Mesendoderm (in vitro differentiated cells): Measurements from ENCODE around the gene ST8SIA6.
"Not testable (repeated sequence)": the region's sequence is repeated elsewhere in the genome, so short reads cannot be mapped to it uniquely, and the experiment has no call there.

Source experiments
- DNase-seq: peaks from one replicate; pipeline ENCODE4 v3.0.0; 2013
- H2AK5ac ChIP-seq: 2 replicates; pipeline ENCODE4 v1.6.1; 2013; ENCODE audit warnings: low read length, inconsistent platforms
- H2BK120ac ChIP-seq: 2 replicates; pipeline ENCODE4 v1.6.1; 2013; ENCODE audit warnings: low read depth, mild to moderate bottlenecking, low read length, moderate library complexity, mixed read lengths
- H2BK15ac ChIP-seq: replicated peaks from 2 replicates; pipeline ENCODE4 v1.6.1; 2013; ENCODE audit warnings: low read depth, mild to moderate bottlenecking, moderate library complexity
- H2BK5ac ChIP-seq: 2 replicates; pipeline ENCODE4 v1.6.1; 2013; ENCODE audit warnings: low read length, inconsistent platforms
- H3K18ac ChIP-seq: 2 replicates; pipeline ENCODE4 v1.6.1; 2013; ENCODE audit warnings: mild to moderate bottlenecking, low read length, mixed read lengths
- H3K23ac ChIP-seq: one replicate; pipeline ENCODE4 v1.6.1; 2013; ENCODE audit warnings: low read length
- H3K27ac ChIP-seq: 2 replicates; pipeline ENCODE4 v1.5.1; 2013; ENCODE audit warnings: low read depth, mild to moderate bottlenecking, inconsistent platforms, low read length, moderate library complexity
- H3K27me3 ChIP-seq: 2 replicates; pipeline ENCODE4 v1.6.1; 2013; ENCODE audit warnings: low read length, control low read depth, mild to moderate bottlenecking, inconsistent platforms; ENCODE audit not compliant: insufficient read depth, poor library complexity
- H3K36me3 ChIP-seq: 2 replicates; pipeline ENCODE4 v1.6.1; 2013; ENCODE audit warnings: low read length, inconsistent platforms; ENCODE audit not compliant: control insufficient read depth, insufficient read depth
- H3K4ac ChIP-seq: one replicate; pipeline ENCODE4 v1.6.1; 2013; ENCODE audit warnings: low read depth, mild to moderate bottlenecking, low read length, moderate library complexity
- H3K4me1 ChIP-seq: 2 replicates; pipeline ENCODE4 v1.6.1; 2013; ENCODE audit warnings: low read depth, low read length, inconsistent platforms; ENCODE audit not compliant: control insufficient read depth
- H3K4me2 ChIP-seq: 2 replicates; pipeline ENCODE4 v1.6.1; 2013; ENCODE audit warnings: low read length
- H3K4me3 ChIP-seq: 2 replicates; pipeline ENCODE4 v1.5.1; 2013; ENCODE audit warnings: mild to moderate bottlenecking, low read length
- H3K56ac ChIP-seq: one replicate; pipeline ENCODE4 v1.6.1; 2013; ENCODE audit warnings: low read length
- H3K79me1 ChIP-seq: 2 replicates; pipeline ENCODE4 v1.6.1; 2013; ENCODE audit warnings: low read length, inconsistent platforms
- H3K79me2 ChIP-seq: 2 replicates; pipeline ENCODE4 v1.6.1; 2013; ENCODE audit warnings: mild to moderate bottlenecking, low read length; ENCODE audit not compliant: control insufficient read depth, insufficient read depth
- H3K9ac ChIP-seq: 2 replicates; pipeline ENCODE4 v1.6.1; 2013; ENCODE audit warnings: low read length, inconsistent platforms
- H4K5ac ChIP-seq: one replicate; pipeline ENCODE4 v1.6.1; 2013; ENCODE audit warnings: low read length
- H4K8ac ChIP-seq: one replicate; pipeline ENCODE4 v1.6.1; 2013; ENCODE audit warnings: low read depth, mild to moderate bottlenecking, control low read depth, low read length, moderate library complexity
- WGBS: extraction: QIAGEN DNeasy Blood & Tissue Kit; methylation state at CpG from one replicate; pipeline ENCODE4 v1.1.7; 2013; ENCODE audit warnings: low lambda C conversion rate, missing lambda C conversion rate; ENCODE audit not compliant: insufficient coverage; ENCODE audit errors: extremely low coverage; 5-methylcytosine and 5-hydroxymethylcytosine counted together

Gene ST8SIA6

GRCh38 chr10:17335065-17335464 lies 119.3 kb downstream of the ST8SIA6 start:
- Histone ChIP-seq H2BK15ac (no peak overlapping the region), H3K36me3 (no peaks in the 10 kb centered on the region), H4K8ac (no peak overlapping the region), H3K79me2 (no peaks in the 10 kb centered on the region), H2BK5ac (no peak overlapping the region), H4K5ac (no peak overlapping the region), H3K23ac (no peak overlapping the region), H2AK5ac (no peak overlapping the region), H3K27me3 (no peaks in the 10 kb centered on the region), H2BK120ac (no peak overlapping the region), H3K56ac (no peak overlapping the region), H3K4ac (no peak overlapping the region), H3K27ac (no peak overlapping the region), H3K4me1 (no peaks in the 10 kb centered on the region), H3K9ac (no peak overlapping the region), H3K18ac (no peak overlapping the region), H3K4me2 (no peak overlapping the region), H3K79me1 (no peaks in the 10 kb centered on the region), H3K4me3 (no peak overlapping the region)
- no peak for DNase-seq
- no CpG with 5 or more reads among the region's 2 CpGs for WGBS

- H3K4ac ChIP-seq, result no peak overlapping the region
- H2BK15ac ChIP-seq, result no peak overlapping the region
- no peaks in the 10 kb centered on the region for H3K36me3 ChIP-seq
- no peak overlapping the region for H2BK5ac ChIP-seq
- H2BK120ac ChIP-seq, result no peak overlapping the region
- no peak overlapping the region for H3K27ac ChIP-seq
- no peak overlapping the region for H4K5ac ChIP-seq
- no peaks in the 10 kb centered on the region for H3K79me2 ChIP-seq
- no peaks in the 10 kb centered on the region for H3K27me3 ChIP-seq
- no peak overlapping the region for H4K8ac ChIP-seq
- H3K23ac ChIP-seq, result no peak overlapping the region
- H3K9ac ChIP-seq, result no peak overlapping the region
- H3K4me2 ChIP-seq, result no peak overlapping the region
- no CpG with 5 or more reads among the region's 2 CpGs for WGBS
- H2AK5ac ChIP-seq, result no peak overlapping the region
- H3K4me3 ChIP-seq, result no peak overlapping the region
- no peaks in the 10 kb centered on the region for H3K4me1 ChIP-seq
- H3K18ac ChIP-seq, result no peak overlapping the region
- no peak for DNase-seq
- H3K79me1 ChIP-seq, result no peaks in the 10 kb centered on the region
- no peak overlapping the region for H3K56ac ChIP-seq
Measured at GRCh38 chr10:17330501-17330900, 123.9 kb downstream of the ST8SIA6 start.

- Histone ChIP-seq H3K36me3 (no peaks in the 10 kb centered on the region), H3K4me1 (no peaks in the 10 kb centered on the region), H4K8ac (no peak overlapping the region), H3K23ac (no peak overlapping the region), H2BK15ac (no peak overlapping the region), H2BK5ac (no peak overlapping the region), H3K27me3 (no peaks in the 10 kb centered on the region), H3K18ac (no peak overlapping the region), H3K9ac (no peak overlapping the region), H3K27ac (no peak overlapping the region), H3K4me3 (no peak overlapping the region), H3K56ac (no peak overlapping the region), H2AK5ac (no peak overlapping the region), H3K79me1 (no peaks in the 10 kb centered on the region), H3K4me2 (no peak overlapping the region), H4K5ac (no peak overlapping the region), H3K79me2 (no peaks in the 10 kb centered on the region), H3K4ac (no peak overlapping the region), H2BK120ac (no peak overlapping the region)
- no CpG with 5 or more reads among the region's 4 CpGs for WGBS
- no peak for DNase-seq
Measured at GRCh38 chr10:17326377-17326776, 128.0 kb downstream of the ST8SIA6 start.

- WGBS, result 100% methylated on average over 1 of the region's 3 CpGs
Measured at GRCh38 chr10:17321957-17322356, 132.4 kb downstream of the ST8SIA6 start.

GRCh38 chr10:17316488-17317170 lies 137.8 kb downstream of the ST8SIA6 start:
- Histone ChIP-seq H2BK15ac (no peak overlapping the region), H3K4me1 (no peaks in the 10 kb centered on the region), H3K27me3 (no peaks in the 10 kb centered on the region), H3K18ac (no peak overlapping the region), H4K5ac (no peak overlapping the region), H3K56ac (no peak overlapping the region), H2BK120ac (no peak overlapping the region), H3K27ac (no peak overlapping the region), H3K23ac (no peak overlapping the region), H3K36me3 (no peaks in the 10 kb centered on the region), H3K79me2 (no peaks in the 10 kb centered on the region), H4K8ac (no peak overlapping the region), H2BK5ac (no peak overlapping the region), H3K9ac (no peak overlapping the region), H3K79me1 (no peaks in the 10 kb centered on the region), H3K4ac (no peak overlapping the region), H2AK5ac (no peak overlapping the region), H3K4me3 (no peak overlapping the region), H3K4me2 (no peak overlapping the region)
- DNase-seq, result no peak
- no CpG with 5 or more reads among the region's 1 CpG for WGBS

More at GRCh38 chr10:17321957-17322356, 132.4 kb downstream of the ST8SIA6 start:
- H3K9ac ChIP-seq, H3K23ac ChIP-seq, H2BK5ac ChIP-seq, H3K79me2 ChIP-seq, DNase-seq, H2AK5ac ChIP-seq, H4K5ac ChIP-seq, H3K4me3 ChIP-seq, H3K79me1 ChIP-seq, H3K18ac ChIP-seq, H3K4me2 ChIP-seq, H2BK15ac ChIP-seq, H3K4ac ChIP-seq, H3K27me3 ChIP-seq, H4K8ac ChIP-seq, H2BK120ac ChIP-seq, H3K56ac ChIP-seq, H3K4me1 ChIP-seq, H3K27ac ChIP-seq, H3K36me3 ChIP-seq: not testable (repeated sequence)

GRCh38 chr10:17309435-17309834 lies 145.0 kb downstream of the ST8SIA6 start:
- no peak overlapping the region for H2BK15ac ChIP-seq
- no peak overlapping the region for H4K8ac ChIP-seq
- H3K27ac ChIP-seq, result no peak overlapping the region
- no peak overlapping the region for H3K56ac ChIP-seq
- no peak overlapping the region for H3K9ac ChIP-seq
- no CpG with 5 or more reads among the region's 2 CpGs for WGBS
- H3K79me2 ChIP-seq, result no peaks in the 10 kb centered on the region
- DNase-seq, result no peak
- no peak overlapping the region for H2BK5ac ChIP-seq
- H3K36me3 ChIP-seq, result no peaks in the 10 kb centered on the region
- no peak overlapping the region for H4K5ac ChIP-seq
- H3K27me3 ChIP-seq, result no peaks in the 10 kb centered on the region
- H3K4me1 ChIP-seq, result no peaks in the 10 kb centered on the region
- no peak overlapping the region for H3K4me3 ChIP-seq
- H2AK5ac ChIP-seq, result no peak overlapping the region
- H3K23ac ChIP-seq, result no peak overlapping the region
- no peak overlapping the region for H3K4me2 ChIP-seq
- H3K79me1 ChIP-seq, result no peaks in the 10 kb centered on the region
- H3K4ac ChIP-seq, result no peak overlapping the region
- no peak overlapping the region for H2BK120ac ChIP-seq
- no peak overlapping the region for H3K18ac ChIP-seq
